Gastroesophageal sphincter (tissue), 3 donors: Measurements from ENCODE around the gene AQP12B.
"Not testable (repeated sequence)": the region's sequence is repeated elsewhere in the genome, so short reads cannot be mapped to it uniquely, and the experiment has no call there.

Experiments used
- CTCF ChIP-seq, 4 experiments: fragments of 200-600 bp in 2 of 4; fragments of 450-650 bp in 2 of 4; sonication (generic) in 1 of 4; IDR thresholded peaks; one replicate each; pipeline ENCODE4 v1.5.1; 2017 to 2019; ENCODE audit warnings: antibody characterized with exemption in 4 of 4, mild to moderate bottlenecking in 2 of 4, moderate library complexity in 2 of 4
- EP300 ChIP-seq: sonication (generic); formaldehyde crosslinking; IDR thresholded peaks from one replicate; pipeline ENCODE4 v1.6.1; 2017; ENCODE audit warnings: antibody characterized with exemption, mild to moderate bottlenecking
- POLR2A ChIP-seq, 2 donors: fragments of 450-650 bp; IDR thresholded peaks; one replicate each; pipeline ENCODE4 v1.6.1; 2017; ENCODE audit warnings: antibody characterized with exemption in 2 of 2, mild to moderate bottlenecking in 2 of 2, moderate library complexity in 1 of 2
- POLR2AphosphoS5 ChIP-seq: sonication (generic); formaldehyde crosslinking; IDR thresholded peaks from one replicate; pipeline ENCODE4 v1.6.1; 2017; ENCODE audit warnings: antibody characterized with exemption

GRCh38 chr2:240700616-240701015 lies 17.9 kb upstream of the AQP12B start:
- TF ChIP-seq POLR2AphosphoS5; CTCF (IDR thresholded peaks at IDR 0.05); POLR2A (IDR thresholded peaks at IDR 0.05); EP300: not testable (repeated sequence)
